HUES6 (cell line): ENCODE data around the gene KIFC1.
"Not testable (repeated sequence)": the region's sequence is repeated elsewhere in the genome, so short reads cannot be mapped to it uniquely, and the experiment has no call there.

Source experiments
- H3K27ac ChIP-seq: 2 replicates; pipeline ENCODE4 v1.7.0; 2013; ENCODE audit warnings: low read depth, mild to moderate bottlenecking, low read length, inconsistent platforms
- H3K27me3 ChIP-seq: 2 replicates; pipeline ENCODE4 v1.6.1; 2013; ENCODE audit warnings: low read length; ENCODE audit not compliant: control insufficient read depth, insufficient read depth
- H3K36me3 ChIP-seq: 2 replicates; pipeline ENCODE4 v1.6.1; 2013; ENCODE audit warnings: low read length; ENCODE audit not compliant: control insufficient read depth, insufficient read depth
- H3K4me1 ChIP-seq: 2 replicates; pipeline ENCODE4 v1.6.1; 2013; ENCODE audit warnings: low read length; ENCODE audit not compliant: control insufficient read depth, insufficient read depth
- H3K4me3 ChIP-seq: 2 replicates; pipeline ENCODE4 v1.5.1; 2013; ENCODE audit warnings: low read depth, low read length
- H3K9ac ChIP-seq: one replicate; pipeline ENCODE4 v1.6.1; 2013; ENCODE audit warnings: mild to moderate bottlenecking, low read length
- H3K9me3 ChIP-seq: 2 replicates; pipeline ENCODE4 v1.6.1; 2013; ENCODE audit warnings: low read depth, low read length; ENCODE audit not compliant: control insufficient read depth, insufficient read depth

The KIFC1 gene

DNA sequence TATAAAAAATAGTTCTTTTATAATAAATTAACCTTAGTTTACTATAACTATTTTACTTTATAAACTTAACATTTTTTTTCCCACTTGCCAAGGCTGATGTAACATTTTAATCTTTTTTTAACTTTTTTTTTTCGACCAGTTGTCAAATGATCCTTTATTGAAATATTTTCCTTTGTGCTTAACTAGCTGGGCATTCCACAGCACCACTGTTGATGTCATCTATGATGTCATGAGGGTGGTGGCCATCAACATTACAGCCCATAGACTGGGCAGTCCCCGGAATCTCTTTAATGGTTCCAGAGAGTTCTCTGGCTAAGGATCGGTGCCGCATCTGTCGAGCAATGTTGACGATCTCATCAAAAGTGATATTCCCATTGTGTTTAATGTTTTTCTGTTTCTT lies 8.3 kb downstream of the KIFC1 start:
- not testable (repeated sequence) for H3K27ac ChIP-seq, H3K4me1 ChIP-seq, H3K4me3 ChIP-seq, H3K9me3 ChIP-seq, H3K27me3 ChIP-seq, H3K9ac ChIP-seq
- H3K36me3 ChIP-seq, result peaks cover 78% of the 10 kb centered on the region

DNA sequence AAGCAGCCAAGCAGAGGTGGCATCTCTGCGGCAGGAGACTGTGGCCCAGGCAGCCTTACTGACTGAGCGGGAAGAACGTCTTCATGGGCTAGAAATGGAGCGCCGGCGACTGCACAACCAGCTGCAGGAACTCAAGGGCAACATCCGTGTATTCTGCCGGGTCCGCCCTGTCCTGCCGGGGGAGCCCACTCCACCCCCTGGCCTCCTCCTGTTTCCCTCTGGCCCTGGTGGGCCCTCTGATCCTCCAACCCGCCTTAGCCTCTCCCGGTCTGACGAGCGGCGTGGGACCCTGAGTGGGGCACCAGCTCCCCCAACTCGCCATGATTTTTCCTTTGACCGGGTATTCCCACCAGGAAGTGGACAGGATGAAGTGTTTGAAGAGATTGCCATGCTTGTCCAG lies 13.3 kb downstream of the KIFC1 start:
- Histone ChIP-seq H3K36me3 (peaks cover 79% of the 10 kb centered on the region), H3K9me3 (no peaks in the 10 kb centered on the region), H3K4me3 (no peak overlapping the region), H3K4me1 (peaks cover 3% of the 10 kb centered on the region; the same call in 1 of the 2 replicates), H3K9ac (no peak overlapping the region), H3K27ac (no peak overlapping the region), H3K27me3 (no peaks in the 10 kb centered on the region)

DNA sequence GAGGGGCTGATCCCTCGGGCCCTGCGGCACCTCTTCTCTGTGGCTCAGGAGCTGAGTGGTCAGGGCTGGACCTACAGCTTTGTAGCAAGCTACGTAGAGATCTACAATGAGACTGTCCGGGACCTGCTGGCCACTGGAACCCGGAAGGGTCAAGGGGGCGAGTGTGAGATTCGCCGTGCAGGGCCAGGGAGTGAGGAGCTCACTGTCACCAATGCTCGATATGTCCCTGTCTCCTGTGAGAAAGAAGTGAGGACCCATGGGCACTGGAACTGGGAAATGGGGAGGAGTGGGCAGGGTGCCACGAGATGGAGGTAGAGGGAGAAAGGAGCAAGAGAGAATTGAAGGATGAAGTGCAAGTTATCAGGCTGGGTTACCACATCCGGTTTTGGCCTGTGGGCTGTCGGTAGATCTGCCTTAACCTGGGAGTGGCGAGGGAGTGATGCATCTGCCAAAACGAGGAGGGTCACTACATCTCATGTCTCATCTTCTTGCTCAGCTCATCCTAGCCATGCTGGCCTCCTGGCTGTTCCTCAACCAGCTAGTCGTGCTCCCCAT lies 13.8 kb downstream of the KIFC1 start:
- H3K4me3 ChIP-seq, result no peak overlapping the region
- H3K9me3 ChIP-seq, result no peaks in the 10 kb centered on the region
- peaks cover 3% of the 10 kb centered on the region; the same call in 1 of the 2 replicates for H3K4me1 ChIP-seq
- peaks cover 74% of the 10 kb centered on the region for H3K36me3 ChIP-seq
- H3K27me3 ChIP-seq, result no peaks in the 10 kb centered on the region
- H3K27ac ChIP-seq, result no peak overlapping the region
- no peak overlapping the region for H3K9ac ChIP-seq

DNA sequence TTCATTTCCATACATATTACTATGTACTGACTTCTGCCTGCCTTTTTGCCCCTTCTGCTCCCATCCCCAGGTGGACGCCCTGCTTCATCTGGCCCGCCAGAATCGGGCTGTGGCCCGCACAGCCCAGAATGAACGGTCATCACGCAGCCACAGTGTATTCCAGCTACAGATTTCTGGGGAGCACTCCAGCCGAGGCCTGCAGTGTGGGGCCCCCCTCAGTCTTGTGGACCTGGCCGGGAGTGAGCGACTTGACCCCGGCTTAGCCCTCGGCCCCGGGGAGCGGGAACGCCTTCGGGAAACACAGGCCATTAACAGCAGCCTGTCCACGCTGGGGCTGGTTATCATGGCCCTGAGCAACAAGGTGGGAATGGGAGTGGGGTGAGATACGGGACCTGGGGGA lies 14.5 kb downstream of the KIFC1 start:
- H3K27ac ChIP-seq, result no peak overlapping the region
- H3K36me3 ChIP-seq, result peaks cover 69% of the 10 kb centered on the region
- H3K4me1 ChIP-seq, result peaks cover 3% of the 10 kb centered on the region; the same call in 1 of the 2 replicates
- H3K4me3 ChIP-seq, result no peak overlapping the region
- H3K9me3 ChIP-seq, result no peaks in the 10 kb centered on the region
- no peaks in the 10 kb centered on the region for H3K27me3 ChIP-seq
- no peak overlapping the region for H3K9ac ChIP-seq

DNA sequence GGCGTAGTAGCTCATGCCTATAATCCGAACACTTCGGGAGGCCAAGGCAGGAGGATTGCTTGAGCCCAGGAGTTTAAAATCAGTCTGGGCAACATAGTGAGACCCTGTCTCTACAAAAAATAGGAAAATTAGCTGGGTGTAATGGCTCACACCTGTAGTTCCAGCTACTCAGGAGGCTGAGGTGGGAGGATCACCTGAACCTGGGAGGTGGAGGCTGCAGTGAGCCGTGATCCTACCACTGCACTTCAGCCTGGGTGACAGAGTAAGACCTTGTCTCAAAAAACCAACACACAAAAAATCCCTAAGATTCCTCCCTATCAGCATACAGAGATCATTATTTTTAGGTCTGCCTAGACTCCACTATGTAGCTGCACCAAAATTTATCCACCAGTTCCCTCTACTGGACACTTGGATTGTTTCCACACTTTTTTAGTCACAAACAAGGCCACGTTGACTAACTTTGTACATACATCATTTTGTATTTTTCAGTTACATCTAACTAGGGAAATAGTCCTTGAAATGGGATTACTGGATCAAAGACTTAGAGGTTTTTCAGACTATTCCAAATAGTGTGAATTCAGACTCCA lies 15.6 kb downstream of the KIFC1 start:
- peaks cover 63% of the 10 kb centered on the region for H3K36me3 ChIP-seq
- H3K9ac ChIP-seq, result no peak overlapping the region
- H3K4me1 ChIP-seq, result peaks cover 3% of the 10 kb centered on the region; the same call in 1 of the 2 replicates
- H3K9me3 ChIP-seq, result no peaks in the 10 kb centered on the region
- H3K27me3 ChIP-seq, result no peaks in the 10 kb centered on the region
- H3K27ac ChIP-seq, result no peak overlapping the region
- H3K4me3 ChIP-seq, result no peak overlapping the region

DNA sequence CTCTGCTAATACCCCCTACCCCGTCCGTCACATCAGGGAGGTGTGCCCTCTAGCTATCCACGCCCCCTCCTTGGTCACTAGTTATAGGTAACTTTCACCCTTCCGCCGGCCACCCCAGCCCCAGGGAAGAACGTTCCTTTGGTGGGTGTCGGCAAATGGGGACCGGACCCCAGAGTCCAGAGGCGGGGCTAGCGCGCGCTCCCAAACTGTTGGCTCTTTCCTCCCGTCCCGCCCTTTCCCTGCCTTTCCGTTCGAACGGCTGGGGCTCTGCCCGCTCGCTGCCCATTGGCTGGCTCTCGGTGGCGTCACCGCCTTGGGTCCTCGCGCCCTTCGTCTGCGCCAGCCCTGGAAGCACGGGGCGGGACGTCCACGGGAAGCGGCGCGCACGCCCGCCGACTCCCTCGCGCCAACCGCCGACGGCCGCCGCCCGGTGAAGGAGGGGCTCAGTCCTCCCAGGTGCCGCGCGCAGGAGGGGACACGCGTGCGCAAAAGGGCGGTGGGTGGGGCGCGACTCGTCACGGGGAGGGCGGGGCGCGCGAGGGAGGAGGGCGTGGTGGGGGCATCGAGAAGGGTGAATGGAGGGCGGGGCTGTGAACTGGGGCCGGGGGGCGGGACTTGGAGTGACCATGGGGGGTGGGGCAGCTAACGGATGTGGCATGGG lies 18.6 kb downstream of the KIFC1 start:
- H3K27ac ChIP-seq, result no peak overlapping the region
- peak overlapping the region; percentile 83 for H3K4me3 ChIP-seq
- peaks cover 3% of the 10 kb centered on the region; the same call in 1 of the 2 replicates for H3K4me1 ChIP-seq
- H3K9ac ChIP-seq, result peak overlapping the region; percentile 85
- H3K27me3 ChIP-seq, result no peaks in the 10 kb centered on the region
- H3K9me3 ChIP-seq, result no peaks in the 10 kb centered on the region
- peaks cover 62% of the 10 kb centered on the region for H3K36me3 ChIP-seq

DNA sequence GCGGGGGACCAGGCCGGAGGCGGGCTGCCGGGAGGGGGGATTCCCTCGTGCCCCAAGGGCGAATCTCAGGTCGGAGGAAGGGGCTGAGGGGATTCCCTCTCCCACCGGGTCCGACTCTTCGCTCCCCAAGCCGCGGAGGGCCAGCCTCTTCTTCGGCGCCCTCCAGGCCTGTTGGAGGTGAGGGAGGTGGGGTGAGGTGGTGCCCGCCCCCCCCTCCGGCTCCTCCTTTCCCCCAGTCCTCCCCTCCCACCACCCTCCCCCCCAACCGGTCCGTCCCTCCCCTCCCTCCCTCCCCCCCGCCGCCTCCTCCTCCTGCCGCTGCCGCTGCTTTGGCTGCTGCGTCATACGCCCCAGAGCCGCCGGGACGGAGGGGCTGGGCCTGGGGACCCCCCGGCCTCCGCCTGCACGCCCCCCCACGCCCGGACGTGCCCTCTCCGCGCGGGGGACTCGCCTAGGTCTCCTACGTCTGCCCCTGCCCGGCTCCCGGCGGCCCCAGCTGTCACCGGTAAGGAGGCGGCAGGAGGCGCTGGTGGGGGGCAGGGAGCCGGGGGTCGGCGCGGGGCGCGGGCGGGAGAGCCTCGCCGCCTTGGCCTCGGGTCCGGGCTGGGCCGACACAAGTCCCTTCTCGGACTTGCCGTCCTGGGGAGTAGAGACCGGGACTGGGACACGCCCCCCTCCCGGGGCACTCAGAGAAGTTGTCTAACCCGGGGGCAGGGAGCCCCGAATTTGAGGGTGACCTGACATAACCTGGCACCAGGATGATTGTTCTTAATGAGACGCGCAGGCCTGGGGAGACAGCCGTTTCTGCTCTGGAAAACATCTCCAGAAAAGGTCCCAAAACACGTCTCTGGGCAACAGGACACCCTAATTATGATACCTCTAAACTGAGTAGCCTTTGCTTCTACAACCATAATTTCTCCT lies 19.3 kb downstream of the KIFC1 start, which contains the start of gene PHF1:
TSS of gene PHF1 (plus strand) at position 304 of the 921 bp plus-strand sequence. CDS start 1,250 bp downstream, outside the sequence.
- Histone ChIP-seq H3K27ac (peak within 1 kb of the TSS; percentile 44; the same call in 1 of the 2 replicates), H3K4me3 (peak within 1 kb of the TSS; percentile 83)

DNA sequence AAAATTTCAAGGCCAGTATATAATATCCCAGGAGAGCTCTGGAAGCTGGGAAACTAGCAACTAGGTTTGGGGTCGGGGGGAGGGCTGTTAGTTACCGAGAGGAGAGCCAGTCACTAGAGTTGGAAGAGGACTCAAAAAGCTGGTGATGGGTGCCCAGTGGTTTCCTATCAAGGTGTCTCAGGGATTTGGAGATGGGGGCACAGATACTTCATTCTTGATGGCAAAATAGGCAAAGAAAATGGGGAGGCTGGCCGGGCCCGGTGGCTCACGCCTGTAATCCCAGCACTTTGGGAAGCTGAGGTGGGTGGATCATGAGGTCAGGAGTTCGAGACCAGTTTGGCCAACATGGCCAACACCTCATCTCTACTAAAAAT lies 20.0 kb downstream of the KIFC1 start:
- Histone ChIP-seq H3K36me3 (peaks cover 62% of the 10 kb centered on the region), H3K27me3 (no peaks in the 10 kb centered on the region)

More for the DNA sequence above, 19.3 kb downstream of the KIFC1 start, which contains the start of gene PHF1:
- peak within 1 kb of the TSS; percentile 85 for H3K9ac ChIP-seq
- peaks cover 62% of the 10 kb centered on the region for H3K36me3 ChIP-seq
- H3K27me3 ChIP-seq, result no peaks in the 10 kb centered on the region
- peaks cover 3% of the 10 kb centered on the region; the same call in 1 of the 2 replicates for H3K4me1 ChIP-seq
- no peaks in the 10 kb centered on the region for H3K9me3 ChIP-seq

DNA sequence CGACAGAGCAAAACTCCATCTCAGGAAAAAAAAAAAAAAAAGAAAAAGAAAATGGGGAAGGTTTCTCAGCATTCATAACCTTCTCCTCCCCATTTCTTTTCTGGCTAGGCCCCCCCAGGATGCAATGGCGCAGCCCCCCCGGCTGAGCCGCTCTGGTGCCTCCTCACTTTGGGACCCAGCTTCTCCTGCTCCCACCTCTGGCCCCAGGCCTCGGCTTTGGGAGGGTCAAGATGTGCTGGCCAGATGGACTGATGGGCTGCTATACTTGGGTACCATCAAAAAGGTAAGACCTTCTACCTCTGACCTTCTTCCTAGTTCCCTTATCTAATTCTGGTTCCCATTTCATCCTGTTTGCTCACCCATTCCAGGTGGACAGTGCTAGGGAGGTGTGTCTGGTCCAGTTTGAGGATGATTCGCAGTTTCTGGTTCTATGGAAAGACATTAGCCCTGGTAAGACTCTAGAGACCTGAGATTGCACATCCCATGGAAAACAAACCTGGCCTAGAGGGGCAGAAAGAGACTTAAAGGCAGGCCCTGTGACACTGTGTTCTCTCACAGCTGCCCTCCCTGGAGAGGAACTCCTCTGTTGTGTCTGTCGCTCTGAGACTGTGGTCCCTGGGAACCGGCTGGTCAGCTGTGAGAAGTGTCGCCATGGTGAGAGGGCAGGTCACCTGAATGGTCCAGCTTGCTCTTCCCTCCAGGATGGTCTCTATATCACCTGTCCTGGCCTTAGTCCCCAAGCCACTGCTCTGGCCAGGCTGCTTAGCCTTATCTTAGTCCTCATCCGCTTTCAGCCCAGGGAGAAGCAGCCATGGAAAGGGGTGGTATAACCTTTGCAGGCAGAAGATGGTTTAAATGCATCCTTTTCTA lies 20.8 kb downstream of the KIFC1 start:
- Histone ChIP-seq H3K27ac (no peak overlapping the region), H3K27me3 (no peaks in the 10 kb centered on the region), H3K9me3 (no peaks in the 10 kb centered on the region), H3K36me3 (peaks cover 57% of the 10 kb centered on the region), H3K4me3 (no peak overlapping the region), H3K4me1 (peaks cover 12% of the 10 kb centered on the region; the same call in 1 of the 2 replicates), H3K9ac (no peak overlapping the region)

More for the DNA sequence above, 20.0 kb downstream of the KIFC1 start:
- Histone ChIP-seq H3K4me3 (peak overlapping the region; percentile 83), H3K9ac (peak overlapping the region; percentile 77), H3K9me3 (no peaks in the 10 kb centered on the region), H3K27ac (no peak overlapping the region), H3K4me1 (peaks cover 7% of the 10 kb centered on the region; the same call in 1 of the 2 replicates)
